HepG2 (cell line): ENCODE measurements around the gene NUCB1. TPM values are rescaled to one million over a fixed set of nuclear protein-coding genes. Genes with fewer than 3 reads are reported as not detected.

Experiments
- ATF7 ChIP-seq, 2 experiments: fragments of 450-650 bp in 1 of 2; sonication (generic) in 1 of 2; formaldehyde crosslinking in 1 of 2; IDR thresholded peaks; 2 replicates each; pipeline versions ENCODE4 v1.4.0 to v1.6.1; 2016 to 2020; ENCODE audit warnings: antibody characterized with exemption in 1 of 2, mild to moderate bottlenecking in 1 of 2, missing genetic modification reagents in 1 of 2
- DDIT3 ChIP-seq: sonication (generic); formaldehyde crosslinking; IDR thresholded peaks from 2 replicates; pipeline ENCODE4 v1.4.0; 2020; ENCODE audit warnings: mild to moderate bottlenecking, missing genetic modification reagents
- KLF9 ChIP-seq: IDR thresholded peaks from 2 replicates; pipeline ENCODE4 v1.6.1; 2016; ENCODE audit warnings: low read depth
- PRPF4 ChIP-seq: fragments of 200-400 bp; formaldehyde crosslinking; IDR thresholded peaks from 2 replicates; pipeline ENCODE4 v1.6.1; 2016; ENCODE audit warnings: low read length, low read depth; ENCODE audit not compliant: poor library complexity, severe bottlenecking
- RAD51 ChIP-seq: fragments of 450-650 bp; IDR thresholded peaks from 2 replicates; pipeline ENCODE4 v1.6.1; 2016; ENCODE audit warnings: borderline replicate concordance
- RFXANK ChIP-seq: IDR thresholded peaks from 2 replicates; pipeline ENCODE4 v1.6.1; 2016
- SRSF9 ChIP-seq: fragments of 200-400 bp; formaldehyde crosslinking; IDR thresholded peaks from 2 replicates; pipeline ENCODE4 v1.6.1; 2018; ENCODE audit warnings: borderline replicate concordance, mild to moderate bottlenecking, low read depth, low read length; ENCODE audit not compliant: insufficient read depth, poor library complexity, severe bottlenecking
- STAT5B ChIP-seq: sonication (generic); formaldehyde crosslinking; IDR thresholded peaks from 2 replicates; pipeline ENCODE4 v1.4.0; 2020; ENCODE audit warnings: missing genetic modification reagents
- TEAD3 ChIP-seq: optimal IDR thresholded peaks from 2 replicates; pipeline ENCODE3; 2016; ENCODE audit warnings: borderline replicate concordance
- ZC3H4 ChIP-seq: sonication (generic); formaldehyde crosslinking; IDR thresholded peaks from 2 replicates; pipeline ENCODE4 v1.4.0; 2020; ENCODE audit warnings: missing genetic modification reagents, borderline replicate concordance
- ZNF296 ChIP-seq: sonication (generic); formaldehyde crosslinking; conservative IDR thresholded peaks from 2 replicates; pipeline ENCODE4 v1.5.0; 2020; ENCODE audit warnings: mild to moderate bottlenecking, missing genetic modification reagents
- ZNF33B ChIP-seq: sonication (generic); formaldehyde crosslinking; IDR thresholded peaks from 2 replicates; pipeline ENCODE4 v1.5.1; 2020; ENCODE audit warnings: mild to moderate bottlenecking, missing genetic modification reagents
- ZNF576 ChIP-seq: sonication (generic); formaldehyde crosslinking; IDR thresholded peaks from 2 replicates; pipeline ENCODE4 v1.4.0; 2020; ENCODE audit warnings: mild to moderate bottlenecking, missing genetic modification reagents
- polyA plus RNA-seq, 8 experiments: library from polyadenylated mRNA; depleted of rRNA in 3 of 8; stranded (reverse) in 7 of 8; unstranded in 1 of 8; fragments of >200 nt; fragmentation: Illumina TruSeq in 4 of 8; extraction: Trizol in 4 of 8; gene quantifications; 2 replicates each; pipeline versions ENCODE4 v1.2.1 to v1.2.3, GENCODE V29; 2011 to 2016; ENCODE audit warnings: low read depth in 4 of 8, missing spikeins in 1 of 8, mixed read lengths in 1 of 8; ENCODE audit not compliant: insufficient read depth in 1 of 8
- total RNA-seq, 5 experiments: library from RNA; depleted of rRNA; stranded (reverse); fragments of >200 nt; fragmentation: Illumina TruSeq; extraction: Trizol; gene quantifications; 2 replicates each; pipeline ENCODE4 v1.2.3, GENCODE V29; 2016; ENCODE audit warnings: low read depth in 1 of 5
- TF ChIP-seq, protein P1 (sequence below): IDR thresholded peaks from 2 replicates; pipeline ENCODE4 v1.6.1; 2016; ENCODE audit warnings: missing compliant biosample characterization, missing genetic modification reagents, borderline replicate concordance
- TF ChIP-seq, protein P2 (sequence below): sonication (generic); formaldehyde crosslinking; IDR thresholded peaks from 2 replicates; pipeline ENCODE4 v1.8.1; 2023; ENCODE audit warnings: mild to moderate bottlenecking, missing genetic modification reagents
- TF ChIP-seq, protein P3 (sequence below): sonication (generic); formaldehyde crosslinking; IDR thresholded peaks from 2 replicates; pipeline ENCODE4 v1.8.0; 2022; ENCODE audit warnings: mild to moderate bottlenecking, missing genetic modification reagents; ENCODE audit not compliant: insufficient replicate concordance
- TF ChIP-seq, protein P4 (sequence below): IDR thresholded peaks from 2 replicates; pipeline ENCODE4 v1.6.1; 2012; ENCODE audit warnings: low read length, improper control_type of control experiment
- TF ChIP-seq, protein P5 (sequence below): sonication (generic); formaldehyde crosslinking; IDR thresholded peaks from 2 replicates; pipeline ENCODE4 v1.8.0; 2022; ENCODE audit warnings: missing genetic modification reagents, mild to moderate bottlenecking, inconsistent platforms, borderline replicate concordance

The NUCB1 gene
- total and polyA plus RNA-seq, 2 of the 13 experiments (the other 11 are each of a cell fraction or from before 2014, with no cell fraction given) = 82.3 to 106 TPM

- TF ChIP-seq SRSF9 (no peak), STAT5B (CRISPR knock-in tag) (peak; percentile 85; the same call in 1 of the 2 replicates), ATF7 (IDR thresholded peaks at IDR 0.05) (no peak), ATF7 (CRISPR knock-in tag; IDR thresholded peaks at IDR 0.05) (peak; percentile 31), RFXANK (peak; percentile 75; the same call in 1 of the 2 replicates), ZNF576 (CRISPR knock-in tag) (no peak), PRPF4 (no peak), ZNF33B (CRISPR knock-in tag) (peak; percentile 78; the same call in 1 of the 2 replicates), RAD51 (no peak), KLF9 (CRISPR knock-in tag) (peak; percentile 37; the same call in 1 of the 2 replicates), ZC3H4 (CRISPR knock-in tag) (peak; percentile 74; the same call in 1 of the 2 replicates), TEAD3 (CRISPR knock-in tag) (peak; percentile 47), DDIT3 (no peak), ZNF296 (CRISPR knock-in tag) (no peak)
- TF ChIP-seq, protein P1, sequence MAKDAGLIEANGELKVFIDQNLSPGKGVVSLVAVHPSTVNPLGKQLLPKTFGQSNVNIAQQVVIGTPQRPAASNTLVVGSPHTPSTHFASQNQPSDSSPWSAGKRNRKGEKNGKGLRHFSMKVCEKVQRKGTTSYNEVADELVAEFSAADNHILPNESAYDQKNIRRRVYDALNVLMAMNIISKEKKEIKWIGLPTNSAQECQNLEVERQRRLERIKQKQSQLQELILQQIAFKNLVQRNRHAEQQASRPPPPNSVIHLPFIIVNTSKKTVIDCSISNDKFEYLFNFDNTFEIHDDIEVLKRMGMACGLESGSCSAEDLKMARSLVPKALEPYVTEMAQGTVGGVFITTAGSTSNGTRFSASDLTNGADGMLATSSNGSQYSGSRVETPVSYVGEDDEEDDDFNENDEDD (CRISPR knock-in tag) = peak; percentile 55; the same call in 1 of the 2 replicates
- TF ChIP-seq, protein P2, sequence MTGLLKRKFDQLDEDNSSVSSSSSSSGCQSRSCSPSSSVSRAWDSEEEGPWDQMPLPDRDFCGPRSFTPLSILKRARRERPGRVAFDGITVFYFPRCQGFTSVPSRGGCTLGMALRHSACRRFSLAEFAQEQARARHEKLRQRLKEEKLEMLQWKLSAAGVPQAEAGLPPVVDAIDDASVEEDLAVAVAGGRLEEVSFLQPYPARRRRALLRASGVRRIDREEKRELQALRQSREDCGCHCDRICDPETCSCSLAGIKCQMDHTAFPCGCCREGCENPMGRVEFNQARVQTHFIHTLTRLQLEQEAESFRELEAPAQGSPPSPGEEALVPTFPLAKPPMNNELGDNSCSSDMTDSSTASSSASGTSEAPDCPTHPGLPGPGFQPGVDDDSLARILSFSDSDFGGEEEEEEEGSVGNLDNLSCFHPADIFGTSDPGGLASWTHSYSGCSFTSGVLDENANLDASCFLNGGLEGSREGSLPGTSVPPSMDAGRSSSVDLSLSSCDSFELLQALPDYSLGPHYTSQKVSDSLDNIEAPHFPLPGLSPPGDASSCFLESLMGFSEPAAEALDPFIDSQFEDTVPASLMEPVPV (CRISPR knock-in tag) = peak; percentile 73
- TF ChIP-seq, protein P3, sequence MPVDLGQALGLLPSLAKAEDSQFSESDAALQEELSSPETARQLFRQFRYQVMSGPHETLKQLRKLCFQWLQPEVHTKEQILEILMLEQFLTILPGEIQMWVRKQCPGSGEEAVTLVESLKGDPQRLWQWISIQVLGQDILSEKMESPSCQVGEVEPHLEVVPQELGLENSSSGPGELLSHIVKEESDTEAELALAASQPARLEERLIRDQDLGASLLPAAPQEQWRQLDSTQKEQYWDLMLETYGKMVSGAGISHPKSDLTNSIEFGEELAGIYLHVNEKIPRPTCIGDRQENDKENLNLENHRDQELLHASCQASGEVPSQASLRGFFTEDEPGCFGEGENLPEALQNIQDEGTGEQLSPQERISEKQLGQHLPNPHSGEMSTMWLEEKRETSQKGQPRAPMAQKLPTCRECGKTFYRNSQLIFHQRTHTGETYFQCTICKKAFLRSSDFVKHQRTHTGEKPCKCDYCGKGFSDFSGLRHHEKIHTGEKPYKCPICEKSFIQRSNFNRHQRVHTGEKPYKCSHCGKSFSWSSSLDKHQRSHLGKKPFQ (CRISPR knock-in tag) = no peak
- TF ChIP-seq, protein P4, sequence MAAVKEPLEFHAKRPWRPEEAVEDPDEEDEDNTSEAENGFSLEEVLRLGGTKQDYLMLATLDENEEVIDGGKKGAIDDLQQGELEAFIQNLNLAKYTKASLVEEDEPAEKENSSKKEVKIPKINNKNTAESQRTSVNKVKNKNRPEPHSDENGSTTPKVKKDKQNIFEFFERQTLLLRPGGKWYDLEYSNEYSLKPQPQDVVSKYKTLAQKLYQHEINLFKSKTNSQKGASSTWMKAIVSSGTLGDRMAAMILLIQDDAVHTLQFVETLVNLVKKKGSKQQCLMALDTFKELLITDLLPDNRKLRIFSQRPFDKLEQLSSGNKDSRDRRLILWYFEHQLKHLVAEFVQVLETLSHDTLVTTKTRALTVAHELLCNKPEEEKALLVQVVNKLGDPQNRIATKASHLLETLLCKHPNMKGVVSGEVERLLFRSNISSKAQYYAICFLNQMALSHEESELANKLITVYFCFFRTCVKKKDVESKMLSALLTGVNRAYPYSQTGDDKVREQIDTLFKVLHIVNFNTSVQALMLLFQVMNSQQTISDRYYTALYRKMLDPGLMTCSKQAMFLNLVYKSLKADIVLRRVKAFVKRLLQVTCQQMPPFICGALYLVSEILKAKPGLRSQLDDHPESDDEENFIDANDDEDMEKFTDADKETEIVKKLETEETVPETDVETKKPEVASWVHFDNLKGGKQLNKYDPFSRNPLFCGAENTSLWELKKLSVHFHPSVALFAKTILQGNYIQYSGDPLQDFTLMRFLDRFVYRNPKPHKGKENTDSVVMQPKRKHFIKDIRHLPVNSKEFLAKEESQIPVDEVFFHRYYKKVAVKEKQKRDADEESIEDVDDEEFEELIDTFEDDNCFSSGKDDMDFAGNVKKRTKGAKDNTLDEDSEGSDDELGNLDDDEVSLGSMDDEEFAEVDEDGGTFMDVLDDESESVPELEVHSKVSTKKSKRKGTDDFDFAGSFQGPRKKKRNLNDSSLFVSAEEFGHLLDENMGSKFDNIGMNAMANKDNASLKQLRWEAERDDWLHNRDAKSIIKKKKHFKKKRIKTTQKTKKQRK = no peak
- TF ChIP-seq, protein P5, sequence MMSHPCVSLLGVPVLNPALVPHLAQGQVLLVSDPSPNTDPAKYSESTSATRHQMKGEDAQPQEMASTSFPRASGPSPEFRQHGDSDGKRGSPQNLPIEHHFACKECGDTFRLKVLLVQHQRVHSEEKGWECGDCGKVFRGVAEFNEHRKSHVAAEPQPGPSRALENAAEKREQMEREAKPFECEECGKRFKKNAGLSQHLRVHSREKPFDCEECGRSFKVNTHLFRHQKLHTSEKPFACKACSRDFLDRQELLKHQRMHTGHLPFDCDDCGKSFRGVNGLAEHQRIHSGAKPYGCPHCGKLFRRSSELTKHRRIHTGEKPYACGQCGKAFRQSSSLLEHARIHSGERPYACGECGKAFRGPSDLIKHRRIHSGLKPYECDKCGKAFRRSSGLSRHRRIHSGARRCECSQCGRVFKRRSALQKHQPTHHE (CRISPR knock-in tag) = peak; percentile 90; the same call in 1 of the 2 replicates
Observed at GRCh38 chr19:48965040-48965805, 65.1 kb downstream of the NUCB1 start, which contains the start of gene FTL (continued).
